DOHH2 (cell line): ENCODE data around the gene RMP24.

Source experiments
- H3F3A ChIP-seq: fragments of 200-600 bp; sonication (generic), shearing (Covaris generic); 2 replicates; pipeline ENCODE4 v1.6.0; 2016; ENCODE audit warnings: antibody characterized with exemption, mild to moderate bottlenecking; ENCODE audit not compliant: control insufficient read depth, insufficient read depth
- H3K27ac ChIP-seq: fragments of 200-600 bp; sonication (generic); 2 replicates; pipeline ENCODE4 v1.5.1; 2014; ENCODE audit warnings: low read depth, mild to moderate bottlenecking, low read length, moderate library complexity
- H3K27me3 ChIP-seq: fragments of 200-600 bp; sonication (generic); 2 replicates; pipeline ENCODE4 v1.6.1; 2014; ENCODE audit warnings: mild to moderate bottlenecking, low read length, mixed read lengths; ENCODE audit not compliant: control insufficient read depth
- H3K36me3 ChIP-seq: fragments of 200-600 bp; sonication (generic); 2 replicates; pipeline ENCODE4 v1.6.1; 2014; ENCODE audit warnings: mild to moderate bottlenecking, low read length, moderate library complexity, mixed read lengths; ENCODE audit not compliant: control insufficient read depth
- H3K4me1 ChIP-seq: fragments of 200-600 bp; sonication (generic); 2 replicates; pipeline ENCODE4 v1.6.1; 2014; ENCODE audit warnings: mild to moderate bottlenecking, low read length, mixed read lengths; ENCODE audit not compliant: control insufficient read depth
- H3K4me2 ChIP-seq: fragments of 200-600 bp; sonication (generic); 2 replicates; pipeline ENCODE4 v1.6.0; 2014; ENCODE audit warnings: mild to moderate bottlenecking, low read length, moderate library complexity
- H3K4me3 ChIP-seq: fragments of 200-600 bp; sonication (generic); 2 replicates; pipeline ENCODE4 v1.5.1; 2014; ENCODE audit warnings: mild to moderate bottlenecking, low read length, mixed read lengths
- H3K79me2 ChIP-seq: fragments of 200-600 bp; sonication (generic); 2 replicates; pipeline ENCODE4 v1.6.1; 2014; ENCODE audit warnings: mild to moderate bottlenecking, low read length, mixed read lengths; ENCODE audit not compliant: control insufficient read depth
- H3K9me2 ChIP-seq: fragments of 200-600 bp; sonication (generic); replicated peaks from 2 replicates; pipeline ENCODE4 v1.6.1; 2014; ENCODE audit warnings: mild to moderate bottlenecking, low read length, mixed read lengths; ENCODE audit not compliant: control insufficient read depth
- H3K9me3 ChIP-seq: fragments of 200-600 bp; sonication (generic); 2 replicates; pipeline ENCODE4 v1.6.1; 2014; ENCODE audit warnings: antibody characterized with exemption, low read length, mixed read lengths; ENCODE audit not compliant: control insufficient read depth, insufficient read depth
- H4K20me1 ChIP-seq: fragments of 200-600 bp; sonication (generic); 2 replicates; pipeline ENCODE4 v1.6.0; 2014; ENCODE audit warnings: low read depth, mild to moderate bottlenecking, antibody characterized with exemption, low read length, moderate library complexity; ENCODE audit not compliant: control insufficient read depth, insufficient read depth
- CTCF ChIP-seq: fragments of 200-600 bp; sonication (generic); IDR thresholded peaks from one replicate; pipeline ENCODE4 v1.5.1; 2014; ENCODE audit warnings: antibody characterized with exemption, mild to moderate bottlenecking, low read depth, low read length; ENCODE audit not compliant: poor library complexity, severe bottlenecking
- EZH2phosphoT487 ChIP-seq: fragments of 200-600 bp; sonication (generic); IDR thresholded peaks from 2 replicates; pipeline ENCODE4 v1.6.1; 2017; ENCODE audit warnings: borderline replicate concordance, mild to moderate bottlenecking, antibody characterized with exemption, low read length, moderate library complexity, mixed read lengths

The RMP24 gene

GRCh38 chr18:35972197-35973000, at the start of gene RMP24:
RMP24 (plus strand) TSS chr18:35972679.
- H3K4me3 ChIP-seq: peak within 1 kb of the TSS; percentile 89
- no peaks in the 10 kb centered on the region for H3K9me2 ChIP-seq
- H3K4me2 ChIP-seq: peak within 1 kb of the TSS; percentile 97
- H3K27ac ChIP-seq: peak within 1 kb of the TSS; percentile 49
- H3K4me1 ChIP-seq: peaks cover 29% of the 10 kb centered on the region
- H3K36me3 ChIP-seq: peaks cover 40% of the 10 kb centered on the region
- peaks cover 28% of the 10 kb centered on the region for H3K79me2 ChIP-seq
- H3K27me3 ChIP-seq: no peaks in the 10 kb centered on the region
- no peak for TF ChIP-seq CTCF
- TF ChIP-seq EZH2phosphoT487: no peak
- H4K20me1 ChIP-seq: no peaks in the 10 kb centered on the region
- H3F3A ChIP-seq: no peaks in the 10 kb centered on the region
- no peaks in the 10 kb centered on the region for H3K9me3 ChIP-seq

- no peaks in the 10 kb centered on the region for H3F3A ChIP-seq
- H3K4me3 ChIP-seq: no peak overlapping the region
- H3K9me2 ChIP-seq: no peaks in the 10 kb centered on the region
- H3K27ac ChIP-seq: no peak overlapping the region
- H3K36me3 ChIP-seq: no peaks in the 10 kb centered on the region
- H3K4me1 ChIP-seq: no peaks in the 10 kb centered on the region
- H3K27me3 ChIP-seq: peaks cover 28% of the 10 kb centered on the region
- no peaks in the 10 kb centered on the region for H3K9me3 ChIP-seq
- no peaks in the 10 kb centered on the region for H3K79me2 ChIP-seq
- H4K20me1 ChIP-seq: no peaks in the 10 kb centered on the region
- no peak overlapping the region for H3K4me2 ChIP-seq
- TF ChIP-seq EZH2phosphoT487 (no peak), CTCF (no peak)
Measured at GRCh38 chr18:35923939-35924684, 48.4 kb upstream of the RMP24 start.

GRCh38 chr18:35926884-35927283, 45.6 kb upstream of the RMP24 start:
- Histone ChIP-seq H3K9me2 (no peaks in the 10 kb centered on the region), H3K27me3 (peaks cover 22% of the 10 kb centered on the region), H3F3A (no peaks in the 10 kb centered on the region), H3K4me2 (no peak overlapping the region), H3K36me3 (no peaks in the 10 kb centered on the region), H3K4me3 (no peak overlapping the region), H3K4me1 (no peaks in the 10 kb centered on the region), H3K79me2 (no peaks in the 10 kb centered on the region), H3K9me3 (no peaks in the 10 kb centered on the region), H3K27ac (no peak overlapping the region), H4K20me1 (no peaks in the 10 kb centered on the region)
- TF ChIP-seq EZH2phosphoT487 (no peak), CTCF (no peak)
